ENCODE measurements around the gene HES4. TPM values are rescaled to one million over a fixed set of nuclear protein-coding genes. Genes with fewer than 3 reads are reported as not detected.
"Not testable (repeated sequence)": the region's sequence is repeated elsewhere in the genome, so short reads cannot be mapped to it uniquely, and the experiment has no call there.

HES4 gene
- total and polyA plus RNA-seq, 2 donors = 9.8 to 38.5 TPM

GRCh38 chr1:994546-994945 lies 5.4 kb downstream of the HES4 start:
- WGBS = 89% methylated on average over 6 of the region's 6 CpGs
- DNase-seq (ENCODE audit: extremely low spot score); H3K4me3 ChIP-seq (ENCODE audit: low read depth, low read length); H3K27ac ChIP-seq (ENCODE audit: low read depth); H3K36me3 ChIP-seq (ENCODE audit: insufficient read depth); H3K4me1 ChIP-seq (ENCODE audit: insufficient read depth): not testable (repeated sequence)

- DNase-seq (ENCODE audit: extremely low spot score) = no peak
- H3K27ac ChIP-seq (ENCODE audit: low read depth) = no peak overlapping the region
These were observed 6.4 kb downstream of the HES4 start for GRCh38 chr1:993379-993995.

GRCh38 chr1:992362-992761 lies 7.5 kb downstream of the HES4 start:
- Histone ChIP-seq H3K4me1 (ENCODE audit: insufficient read depth) (no peaks in the 10 kb centered on the region), H3K4me3 (ENCODE audit: low read depth, low read length) (no peak overlapping the region), H3K27ac (ENCODE audit: low read depth) (no peak overlapping the region), H3K36me3 (ENCODE audit: insufficient read depth) (no peaks in the 10 kb centered on the region)
- WGBS = 91% methylated on average over 7 of the region's 7 CpGs
- DNase-seq (ENCODE audit: extremely low spot score) = no peak

More at GRCh38 chr1:993379-993995, 6.4 kb downstream of the HES4 start:
- H3K4me1 ChIP-seq (ENCODE audit: insufficient read depth) = no peaks in the 10 kb centered on the region
- WGBS = 80% methylated on average over 15 of the region's 15 CpGs
- H3K36me3 ChIP-seq (ENCODE audit: insufficient read depth) = no peaks in the 10 kb centered on the region
- H3K4me3 ChIP-seq (ENCODE audit: low read depth, low read length) = no peak overlapping the region

GRCh38 chr1:991895-992294 lies 8.0 kb downstream of the HES4 start:
- no peak overlapping the region for H3K4me3 ChIP-seq (ENCODE audit: low read depth, low read length)
- no peak overlapping the region for H3K27ac ChIP-seq (ENCODE audit: low read depth)
- WGBS = 95% methylated on average over 10 of the region's 10 CpGs
- no peak for DNase-seq (ENCODE audit: extremely low spot score)
- no peaks in the 10 kb centered on the region for H3K4me1 ChIP-seq (ENCODE audit: insufficient read depth)
- no peaks in the 10 kb centered on the region for H3K36me3 ChIP-seq (ENCODE audit: insufficient read depth)

- H3K4me1 ChIP-seq (ENCODE audit: insufficient read depth); H3K36me3 ChIP-seq (ENCODE audit: insufficient read depth); DNase-seq (ENCODE audit: extremely low spot score); H3K27ac ChIP-seq (ENCODE audit: low read depth); H3K4me3 ChIP-seq (ENCODE audit: low read depth, low read length): not testable (repeated sequence)
- WGBS = 97% methylated on average over 6 of the region's 6 CpGs
These were observed 8.6 kb downstream of the HES4 start for GRCh38 chr1:991275-991674.

- not testable (repeated sequence) for H3K27ac ChIP-seq (ENCODE audit: low read depth); H3K4me3 ChIP-seq (ENCODE audit: low read depth, low read length); H3K4me1 ChIP-seq (ENCODE audit: insufficient read depth); H3K36me3 ChIP-seq (ENCODE audit: insufficient read depth); DNase-seq (ENCODE audit: extremely low spot score)
- 85% methylated on average over 5 of the region's 5 CpGs for WGBS
These were observed 11.8 kb downstream of the HES4 start for GRCh38 chr1:988061-988460.

GRCh38 chr1:985126-985525 lies 14.8 kb downstream of the HES4 start:
- Histone ChIP-seq H3K36me3 (ENCODE audit: insufficient read depth) (no peaks in the 10 kb centered on the region), H3K27ac (ENCODE audit: low read depth) (no peak overlapping the region), H3K4me3 (ENCODE audit: low read depth, low read length) (no peak overlapping the region), H3K4me1 (ENCODE audit: insufficient read depth) (no peaks in the 10 kb centered on the region)
- WGBS = 75% methylated on average over 13 of the region's 13 CpGs
- no peak for DNase-seq (ENCODE audit: extremely low spot score)

GRCh38 chr1:984476-984814 lies 15.5 kb downstream of the HES4 start:
- 57% methylated on average over 12 of the region's 12 CpGs for WGBS
- Histone ChIP-seq H3K36me3 (ENCODE audit: insufficient read depth) (no peaks in the 10 kb centered on the region), H3K27ac (ENCODE audit: low read depth) (no peak overlapping the region), H3K4me3 (ENCODE audit: low read depth, low read length) (no peak overlapping the region), H3K4me1 (ENCODE audit: insufficient read depth) (no peaks in the 10 kb centered on the region)
- DNase-seq (ENCODE audit: extremely low spot score) = no peak

- H3K4me3 ChIP-seq (ENCODE audit: low read depth, low read length) = no peak overlapping the region
- 17% methylated on average over 29 of the region's 29 CpGs for WGBS
- DNase-seq (ENCODE audit: extremely low spot score) = no peak
These were observed 16.0 kb downstream of the HES4 start for GRCh38 chr1:983798-984475.

GRCh38 chr1:982765-983436 lies 17.0 kb downstream of the HES4 start:
- 81% methylated on average over 43 of the region's 43 CpGs for WGBS
- no peak overlapping the region for H3K4me3 ChIP-seq (ENCODE audit: low read depth, low read length)
- H3K4me1 ChIP-seq (ENCODE audit: insufficient read depth) = no peaks in the 10 kb centered on the region
- no peak for DNase-seq (ENCODE audit: extremely low spot score)
- no peak overlapping the region for H3K27ac ChIP-seq (ENCODE audit: low read depth)
- no peaks in the 10 kb centered on the region for H3K36me3 ChIP-seq (ENCODE audit: insufficient read depth)

More at GRCh38 chr1:983798-984475, 16.0 kb downstream of the HES4 start:
- Histone ChIP-seq H3K27ac (ENCODE audit: low read depth) (no peak overlapping the region), H3K36me3 (ENCODE audit: insufficient read depth) (no peaks in the 10 kb centered on the region), H3K4me1 (ENCODE audit: insufficient read depth) (no peaks in the 10 kb centered on the region)

- 65% methylated on average over 28 of the region's 28 CpGs for WGBS
- no peak within 1 kb of the TSS for H3K4me3 ChIP-seq (ENCODE audit: low read depth, low read length)
- no peak within 1 kb of the TSS for H3K27ac ChIP-seq (ENCODE audit: low read depth)
- no peaks in the 10 kb centered on the region for H3K36me3 ChIP-seq (ENCODE audit: insufficient read depth)
- no peaks in the 10 kb centered on the region for H3K4me1 ChIP-seq (ENCODE audit: insufficient read depth)
- no peak for DNase-seq (ENCODE audit: extremely low spot score)
These were observed 17.8 kb downstream of the HES4 start, which contains the start of gene PERM1 for GRCh38 chr1:981955-982558. TSS of gene PERM1 (minus strand) at chr1:982093. CDS start at chr1:981029, 1,064 bp downstream.

- Histone ChIP-seq H3K27ac (ENCODE audit: low read depth) (no peak overlapping the region), H3K4me3 (ENCODE audit: low read depth, low read length) (no peak overlapping the region), H3K36me3 (ENCODE audit: insufficient read depth) (no peaks in the 10 kb centered on the region), H3K4me1 (ENCODE audit: insufficient read depth) (no peaks in the 10 kb centered on the region)
- no peak for DNase-seq (ENCODE audit: extremely low spot score)
- 76% methylated on average over 21 of the region's 21 CpGs for WGBS
These were observed 18.4 kb downstream of the HES4 start for GRCh38 chr1:981491-981954.

GRCh38 chr1:980602-981395 lies 19.1 kb downstream of the HES4 start:
- Histone ChIP-seq H3K27ac (ENCODE audit: low read depth) (no peak overlapping the region), H3K4me1 (ENCODE audit: insufficient read depth) (no peaks in the 10 kb centered on the region), H3K4me3 (ENCODE audit: low read depth, low read length) (no peak overlapping the region), H3K36me3 (ENCODE audit: insufficient read depth) (no peaks in the 10 kb centered on the region)
- DNase-seq (ENCODE audit: extremely low spot score) = no peak
- WGBS = 66% methylated on average over 35 of the region's 35 CpGs

Measured in urinary bladder (tissue), 4 donors.